NK-92 (cell line): ENCODE measurements around the gene NUDC.
"Not testable (repeated sequence)": the region's sequence is repeated elsewhere in the genome, so short reads cannot be mapped to it uniquely, and the experiment has no call there.

ENCODE experiments used
- DNase-seq: peaks from one replicate; lab custom pipeline; 2025; ENCODE audit not compliant: unreplicated experiment; lab: John Stamatoyannopoulos, UW

The NUDC gene

DNA sequence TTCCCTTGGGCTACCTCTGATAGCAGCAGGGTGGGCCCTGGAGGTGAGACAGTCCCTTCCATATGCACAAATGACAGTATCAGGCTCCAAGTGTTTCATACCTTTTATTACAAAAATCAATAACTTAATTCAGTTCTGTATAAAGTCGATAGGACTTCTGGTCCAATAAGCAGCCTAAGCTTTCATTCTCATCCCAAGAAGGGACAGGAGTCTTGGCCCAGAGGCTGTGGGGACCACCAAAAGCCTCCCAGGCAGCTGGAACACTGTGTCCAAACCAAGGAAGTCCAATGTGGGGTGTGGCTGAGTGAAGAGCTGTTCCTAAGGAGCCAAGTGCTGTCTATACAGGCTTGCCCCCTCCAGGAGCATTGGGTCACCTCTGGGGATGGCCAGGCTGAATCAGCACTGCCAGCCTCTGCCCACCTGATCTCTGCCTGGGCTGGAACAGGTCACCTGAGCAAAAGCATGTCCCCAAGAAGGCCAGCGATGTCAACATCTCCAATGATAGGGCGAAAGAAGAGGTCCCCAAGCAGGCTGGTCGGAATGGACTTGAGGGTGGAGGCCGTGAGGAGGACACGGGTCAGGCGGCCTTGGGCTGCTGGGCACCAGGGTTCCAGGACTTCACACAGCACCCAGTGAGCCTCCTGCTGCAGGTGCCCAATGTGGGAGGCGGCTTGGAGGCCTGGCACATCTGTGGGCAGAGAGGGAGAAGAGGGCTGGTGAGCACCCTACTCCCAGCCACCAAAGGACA lies 10.0 kb upstream of the NUDC start:
- no peak for DNase-seq

GRCh38 chr1:26912147-26912490 lies 9.4 kb upstream of the NUDC start:
- DNase-seq: no peak

DNA sequence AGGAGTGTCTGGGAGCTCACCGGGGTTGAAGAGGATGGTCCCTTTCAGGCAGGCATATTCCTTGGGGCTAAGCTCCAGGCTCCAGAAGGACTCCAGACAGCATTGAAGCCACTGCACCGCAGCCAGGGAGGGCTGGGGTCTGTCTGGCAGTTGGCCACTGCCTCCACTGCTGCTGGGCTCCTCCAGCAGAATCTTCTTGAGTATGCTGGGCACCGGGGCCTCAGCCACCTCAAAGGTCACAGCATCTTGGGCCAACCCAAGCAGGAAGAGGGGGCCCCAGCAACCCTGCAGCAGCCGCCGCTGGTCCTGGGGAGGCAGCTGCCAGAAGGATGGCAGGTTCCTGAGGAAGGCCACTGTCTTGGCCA lies 8.2 kb upstream of the NUDC start:
- DNase-seq: no peak

DNA sequence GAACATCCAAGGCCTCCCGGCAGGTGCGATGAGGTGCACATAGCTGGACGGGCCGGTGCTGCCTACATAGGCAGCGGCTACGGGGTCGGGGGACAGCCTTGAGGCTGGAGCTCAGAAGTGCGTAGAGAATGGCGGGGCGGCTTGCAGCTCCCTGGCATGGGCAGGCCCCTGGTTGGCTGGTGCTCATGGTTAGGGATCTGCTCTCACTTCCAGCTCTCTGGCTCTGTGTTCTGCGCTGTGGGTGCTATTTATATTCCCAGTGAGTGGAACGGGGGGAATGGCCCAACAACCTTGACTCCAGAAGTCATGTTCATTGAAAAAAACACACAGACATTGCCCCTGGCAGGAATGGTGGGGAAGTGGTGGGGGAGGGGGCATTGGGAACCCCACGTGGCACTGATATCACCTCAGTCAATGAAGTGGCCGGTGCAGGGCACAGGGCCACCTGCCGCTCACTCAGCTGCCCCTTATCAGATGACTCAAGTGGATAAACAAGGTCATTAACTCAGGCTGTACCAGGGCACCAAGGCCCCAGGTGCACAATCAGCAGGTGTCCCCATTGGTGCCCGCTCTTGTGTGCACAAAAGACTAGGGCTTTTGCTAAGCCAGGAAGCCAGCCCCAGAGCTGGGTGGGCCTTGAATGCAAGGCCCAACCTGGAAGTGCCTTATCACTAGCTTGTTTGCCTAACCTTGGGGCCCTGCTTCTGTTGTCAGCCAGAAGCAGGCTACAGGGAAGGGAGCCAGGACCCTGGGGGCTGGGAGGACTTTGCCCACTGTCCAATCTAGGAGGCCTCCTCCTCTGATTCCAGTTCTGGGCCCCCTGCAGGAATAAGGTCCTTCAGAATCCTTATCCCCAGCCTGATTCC lies 7.6 kb upstream of the NUDC start, which contains the start of gene NR0B2:
NR0B2 (minus strand) TSS at position 222 of the 866 bp plus-strand sequence; CDS start at position 187, 35 bp downstream.
- no peak for DNase-seq

DNA sequence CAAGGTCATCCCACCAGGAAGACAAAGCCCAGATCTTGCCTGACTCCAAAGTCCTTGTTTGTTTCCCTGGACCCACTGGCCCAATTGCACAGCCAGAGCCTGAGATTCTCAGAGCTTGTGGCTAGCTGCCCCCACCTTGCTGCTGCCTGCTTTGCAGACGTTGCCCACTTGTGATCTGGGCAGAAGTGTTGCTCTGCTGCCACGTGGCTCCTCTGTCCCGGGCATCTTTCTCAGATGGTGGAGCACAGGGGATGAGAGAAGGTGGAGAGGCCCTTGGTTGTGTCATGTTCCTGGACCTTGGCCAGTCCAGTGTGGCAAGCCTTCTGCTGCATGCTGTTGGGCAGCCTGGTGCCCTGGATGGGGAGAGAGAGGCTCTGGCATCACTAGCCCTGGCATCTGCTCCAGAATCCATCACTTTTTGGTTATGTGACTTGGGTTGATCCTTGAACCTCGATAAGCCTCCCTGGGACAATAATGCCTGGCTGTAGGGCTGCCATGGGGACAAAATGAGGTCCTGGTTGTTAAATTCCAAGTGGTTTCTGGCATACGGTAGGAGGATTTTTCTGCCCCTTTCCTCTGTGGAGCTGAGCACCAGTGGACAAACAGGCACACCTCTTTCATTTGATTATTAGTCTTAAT lies 6.2 kb upstream of the NUDC start:
- DNase-seq: no peak

DNA sequence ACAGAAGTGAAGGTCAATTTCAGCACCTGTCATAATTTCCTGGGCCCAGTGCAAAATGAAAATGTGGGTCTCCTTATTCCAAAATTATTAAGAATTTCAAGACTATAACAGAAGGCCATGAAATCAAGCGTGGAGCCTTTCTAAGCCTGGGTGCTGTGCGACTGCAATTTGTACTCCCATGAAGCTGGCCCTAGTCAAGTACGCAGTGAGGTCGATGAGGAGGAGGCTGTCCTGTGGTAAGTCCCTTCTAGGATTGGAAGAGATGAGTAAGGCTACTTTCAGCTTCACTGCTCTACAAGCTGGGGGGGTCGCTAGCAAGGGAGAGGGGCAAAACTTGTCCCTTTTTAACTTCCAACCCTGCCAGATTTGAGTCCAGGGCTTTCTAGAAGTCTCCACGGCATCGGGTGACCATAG lies 410 bp upstream of the NUDC start:
- DNase-seq: no peak

DNA sequence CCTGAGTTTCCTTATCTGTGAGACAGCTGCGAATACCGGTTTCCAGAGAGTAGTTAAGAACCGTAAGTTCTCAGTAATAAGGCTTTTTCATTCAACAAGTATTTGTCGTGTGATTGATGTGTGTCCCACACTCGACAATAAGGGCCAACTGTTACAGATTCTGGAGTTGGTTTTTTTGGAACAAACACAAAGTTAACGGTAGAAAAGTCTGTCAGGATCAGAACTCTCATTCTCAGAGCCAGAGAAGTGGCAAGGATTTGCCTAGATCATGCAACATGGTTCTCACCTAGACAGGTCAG lies 837 bp downstream of the NUDC start:
- no peak for DNase-seq

- no peak for DNase-seq
These were observed 1.4 kb downstream of the NUDC start for GRCh38 chr1:26922901-26923300.

DNA sequence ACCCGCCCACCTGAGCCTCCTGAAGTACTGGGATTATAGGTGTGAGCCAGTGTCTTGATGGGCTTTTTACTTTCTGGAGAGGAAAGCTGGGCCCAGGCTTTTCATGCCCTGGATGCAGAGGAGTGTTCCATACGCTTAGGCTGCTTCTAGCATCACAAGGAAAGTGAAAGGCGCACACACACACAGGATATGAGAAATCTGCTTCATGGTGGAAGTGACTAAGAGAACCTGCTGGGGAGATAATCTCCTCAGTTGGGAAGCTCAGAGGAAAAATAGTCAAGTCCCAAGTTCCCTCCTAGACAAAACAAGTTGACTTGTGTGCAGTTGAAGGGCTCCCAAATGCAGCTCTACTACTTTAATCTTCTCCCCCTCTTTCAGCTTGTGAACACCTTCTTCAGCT lies 2.2 kb downstream of the NUDC start:
- no peak for DNase-seq

GRCh38 chr1:26932531-26932930 lies 11.0 kb downstream of the NUDC start:
- no peak for DNase-seq

DNA sequence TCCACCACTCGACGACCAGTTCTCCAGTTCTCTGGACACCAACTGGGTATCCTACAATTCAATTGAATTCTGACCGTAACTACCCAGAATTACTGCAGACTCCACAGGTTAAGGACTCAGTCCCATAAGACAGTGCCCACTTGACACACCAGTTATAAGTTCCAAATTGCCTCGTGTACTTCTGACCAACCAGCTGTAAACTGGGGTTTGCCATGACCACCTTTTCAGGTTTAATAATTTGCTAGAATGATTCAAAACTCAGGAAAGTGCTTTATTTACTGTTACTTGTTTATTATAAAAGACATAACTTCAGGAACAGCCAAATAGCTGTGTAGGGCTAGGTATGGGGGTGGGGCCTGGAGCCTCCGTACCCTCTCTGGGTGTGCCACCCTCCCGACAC lies 15.3 kb downstream of the NUDC start:
- DNase-seq: no peak

GRCh38 chr1:26938004-26938658 lies 16.6 kb downstream of the NUDC start:
- no peak for DNase-seq

GRCh38 chr1:26938659-26939025 lies 17.1 kb downstream of the NUDC start:
- no peak for DNase-seq

DNA sequence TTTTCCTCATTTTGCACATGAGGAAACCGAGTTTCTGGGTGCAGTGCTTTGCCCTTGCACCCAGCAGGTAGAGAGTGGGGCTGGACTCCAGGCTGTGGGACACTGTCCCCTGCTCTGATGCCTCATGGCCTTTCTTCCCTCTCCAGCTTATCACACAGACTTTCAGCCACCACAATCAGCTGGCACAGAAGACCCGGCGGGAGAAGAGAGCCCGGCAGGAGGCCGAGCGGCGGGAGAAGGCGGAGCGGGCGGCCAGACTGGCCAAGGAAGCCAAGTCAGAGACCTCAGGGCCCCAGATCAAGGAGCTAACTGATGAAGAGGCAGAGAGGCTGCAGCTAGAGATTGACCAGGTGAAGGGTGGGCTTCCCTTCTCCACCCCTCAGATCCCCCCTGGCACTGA lies 19.8 kb downstream of the NUDC start:
- DNase-seq: no peak

DNA sequence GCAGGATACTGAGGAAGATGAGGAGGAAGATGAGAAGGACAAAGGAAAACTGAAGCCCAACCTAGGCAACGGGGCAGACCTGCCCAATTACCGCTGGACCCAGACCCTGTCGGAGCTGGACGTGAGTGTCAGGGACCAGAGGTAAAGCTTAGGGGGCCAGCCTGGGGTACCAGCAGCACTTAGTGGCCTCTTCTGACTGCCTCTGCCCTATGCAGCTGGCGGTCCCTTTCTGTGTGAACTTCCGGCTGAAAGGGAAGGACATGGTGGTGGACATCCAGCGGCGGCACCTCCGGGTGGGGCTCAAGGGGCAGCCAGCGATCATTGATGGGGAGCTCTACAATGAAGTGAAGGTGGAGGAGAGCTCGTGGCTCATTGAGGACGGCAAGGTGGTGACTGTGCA lies 21.1 kb downstream of the NUDC start:
- DNase-seq: no peak

GRCh38 chr1:26945138-26945537 lies 23.6 kb downstream of the NUDC start:
- no peak for DNase-seq

GRCh38 chr1:26945728-26946127 lies 24.2 kb downstream of the NUDC start:
- no peak for DNase-seq

- DNase-seq: no peak
These were observed 24.7 kb downstream of the NUDC start for GRCh38 chr1:26946270-26946669.

- DNase-seq: not testable (repeated sequence)
These were observed 27.1 kb downstream of the NUDC start for GRCh38 chr1:26948725-26949057.

GRCh38 chr1:26949266-26949925 lies 27.9 kb downstream of the NUDC start:
- DNase-seq: no peak

GRCh38 chr1:26949926-26950319 lies 28.4 kb downstream of the NUDC start:
- DNase-seq: no peak
